Heart left ventricle (tissue), 13 donors: Measurements from ENCODE around the gene NDUFA8.

Experiments used
- POLR2A ChIP-seq, 2 donors: fragments of 450-650 bp; IDR thresholded peaks; one replicate each; pipeline ENCODE4 v1.6.1; 2017; ENCODE audit warnings: antibody characterized with exemption in 2 of 2, mild to moderate bottlenecking in 2 of 2, moderate library complexity in 2 of 2
- TF ChIP-seq, protein P1 (sequence below), 12 donors: fragments of 200-600 bp; sonication (generic) in 4 of 12; IDR thresholded peaks; one replicate each; pipeline versions ENCODE4 v1.5.0 to v1.8.0; 2018 to 2022; ENCODE audit warnings: antibody characterized with exemption in 12 of 12, mild to moderate bottlenecking in 5 of 12
- donor health status: ischemic (EF 13 %, LVEDD 7.1; RV severe dilation, severe dysfunction).
- donor health status: DM: no; HTN: yes; CAD: no.
- donor health status: DM: no; HTN: no; CAD: no.
- donor health status: ischemic (EF 25% LVEDD 6.9; RV normal size, moderate dysfunction).
- donor health status: ischemic (EF 25% LVEDD 5.7; RV mildly dilated, moderate dysfunction).
- donor health status: ischemic (EF 35%, LVEDD 5.7; RV mildly dilated, moderate dysfunction).
- donor health status: nonischemic (EF 11% LVEDD 7.7; RV severe dilation, severe dysfunction).
- donor health status: DM: yes; HTN: yes; CAD: no.
- donor health status: PGD.
- donor health status: ischemic (EF 29% LVEDD 5.4; RV normal size, mild dysfunction).
- donor health status: nonischemic (EF 23%, LVEDD 6.1; RV moderate dilation, normal function).

GRCh38 chr9:122124048-122124447, 35.5 kb downstream of the NDUFA8 start:
- TF ChIP-seq, protein P1, sequence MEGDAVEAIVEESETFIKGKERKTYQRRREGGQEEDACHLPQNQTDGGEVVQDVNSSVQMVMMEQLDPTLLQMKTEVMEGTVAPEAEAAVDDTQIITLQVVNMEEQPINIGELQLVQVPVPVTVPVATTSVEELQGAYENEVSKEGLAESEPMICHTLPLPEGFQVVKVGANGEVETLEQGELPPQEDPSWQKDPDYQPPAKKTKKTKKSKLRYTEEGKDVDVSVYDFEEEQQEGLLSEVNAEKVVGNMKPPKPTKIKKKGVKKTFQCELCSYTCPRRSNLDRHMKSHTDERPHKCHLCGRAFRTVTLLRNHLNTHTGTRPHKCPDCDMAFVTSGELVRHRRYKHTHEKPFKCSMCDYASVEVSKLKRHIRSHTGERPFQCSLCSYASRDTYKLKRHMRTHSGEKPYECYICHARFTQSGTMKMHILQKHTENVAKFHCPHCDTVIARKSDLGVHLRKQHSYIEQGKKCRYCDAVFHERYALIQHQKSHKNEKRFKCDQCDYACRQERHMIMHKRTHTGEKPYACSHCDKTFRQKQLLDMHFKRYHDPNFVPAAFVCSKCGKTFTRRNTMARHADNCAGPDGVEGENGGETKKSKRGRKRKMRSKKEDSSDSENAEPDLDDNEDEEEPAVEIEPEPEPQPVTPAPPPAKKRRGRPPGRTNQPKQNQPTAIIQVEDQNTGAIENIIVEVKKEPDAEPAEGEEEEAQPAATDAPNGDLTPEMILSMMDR (IDR thresholded peaks at IDR 0.05): no peak
- no peak for TF ChIP-seq POLR2A (IDR thresholded peaks at IDR 0.05)
